Ovary (tissue), 3 donors: Measurements from ENCODE around the gene HEATR3.

Source experiments
- CTCF ChIP-seq, 3 donors: fragments of 450-650 bp in 2 of 3; fragments of 200-600 bp in 1 of 3; IDR thresholded peaks; one replicate each; pipeline versions ENCODE4 v1.5.1 to v1.8.0; 2016 to 2022; ENCODE audit warnings: antibody characterized with exemption in 3 of 3, mild to moderate bottlenecking in 1 of 3
- POLR2A ChIP-seq: fragments of 450-650 bp; IDR thresholded peaks from one replicate; pipeline ENCODE4 v1.6.1; 2017; ENCODE audit warnings: antibody characterized with exemption, mild to moderate bottlenecking, moderate library complexity
- donor health status: DM: no; HTN: no; CAD: no.

GRCh38 chr16:50154420-50154950 lies 88.7 kb downstream of the HEATR3 start:
- no peak for TF ChIP-seq CTCF (IDR thresholded peaks at IDR 0.05)
- TF ChIP-seq POLR2A = no peak
